SK-N-DZ (cell line): ENCODE measurements around the gene NXPE1. TPM values are rescaled to one million over a fixed set of nuclear protein-coding genes. Genes with fewer than 3 reads are reported as not detected.
"Not testable (repeated sequence)": the region's sequence is repeated elsewhere in the genome, so short reads cannot be mapped to it uniquely, and the experiment has no call there.

Experiments used
- DNase-seq: peaks from one replicate; pipeline ENCODE4 v3.0.0-alpha.2; 2015; ENCODE audit warnings: low spot score
- polyA plus RNA-seq, 2 experiments: library from polyadenylated mRNA; depleted of rRNA; stranded (reverse); fragments of >200 nt; gene quantifications; 2 replicates each; pipeline ENCODE4 v1.2.3, GENCODE V29; 2014

NXPE1 gene
- not detected in 2 replicates for polyA plus RNA-seq (2014; cell fraction: cytosol; rRNA removed)
- not detected in 2 replicates for polyA plus RNA-seq (2014; cell fraction: nucleus; rRNA removed)

GRCh38 chr11:114559425-114560310, at the start of gene NXPE1:
NXPE1 (minus strand) TSS chr11:114559881; CDS start chr11:114551201, 8,680 bp downstream.
- no peak for DNase-seq

- DNase-seq: no peak
Observed at GRCh38 chr11:114609429-114609828, 49.7 kb upstream of the NXPE1 start.

- not testable (repeated sequence) for DNase-seq
Observed at GRCh38 chr11:114608605-114609004, 48.9 kb upstream of the NXPE1 start.

- DNase-seq: no peak
Observed at GRCh38 chr11:114607753-114608459, 48.2 kb upstream of the NXPE1 start.

GRCh38 chr11:114606802-114607075, 47.1 kb upstream of the NXPE1 start:
- DNase-seq: not testable (repeated sequence)

- no peak for DNase-seq
Observed at GRCh38 chr11:114606003-114606801, 46.5 kb upstream of the NXPE1 start.

- no peak for DNase-seq
Observed at GRCh38 chr11:114605370-114605769, 45.7 kb upstream of the NXPE1 start.

GRCh38 chr11:114604886-114605285, 45.2 kb upstream of the NXPE1 start:
- DNase-seq: no peak

GRCh38 chr11:114604179-114604813, 44.6 kb upstream of the NXPE1 start:
- DNase-seq: no peak

- DNase-seq: not testable (repeated sequence)
Observed at GRCh38 chr11:114603151-114603550, 43.5 kb upstream of the NXPE1 start.

- no peak for DNase-seq
Observed at GRCh38 chr11:114598461-114598860, 38.8 kb upstream of the NXPE1 start.

- no peak for DNase-seq
Observed at GRCh38 chr11:114596175-114596919, 36.7 kb upstream of the NXPE1 start.

- DNase-seq: no peak
Observed at GRCh38 chr11:114595571-114595970, 35.9 kb upstream of the NXPE1 start, which contains the start of gene NXPE4. NXPE4 (minus strand) TSS chr11:114595786; CDS start chr11:114594759, 1,027 bp downstream.

- no peak for DNase-seq
Observed at GRCh38 chr11:114594703-114595102, 35.0 kb upstream of the NXPE1 start.

- DNase-seq: no peak
Observed at GRCh38 chr11:114587398-114587953, 27.8 kb upstream of the NXPE1 start.

GRCh38 chr11:114586797-114587196, 27.1 kb upstream of the NXPE1 start:
- no peak for DNase-seq

- no peak for DNase-seq
Observed at GRCh38 chr11:114571712-114572111, 12.0 kb upstream of the NXPE1 start.

GRCh38 chr11:114569801-114570200, 10.1 kb upstream of the NXPE1 start:
- no peak for DNase-seq

GRCh38 chr11:114566276-114566675, 6.6 kb upstream of the NXPE1 start:
- no peak for DNase-seq

GRCh38 chr11:114564831-114565230, 5.2 kb upstream of the NXPE1 start:
- no peak for DNase-seq
